ENCODE measurements around the gene PLCH1. TPM values are rescaled to one million over a fixed set of nuclear protein-coding genes. Genes with fewer than 3 reads are reported as not detected.
"Not testable (repeated sequence)": the region's sequence is repeated elsewhere in the genome, so short reads cannot be mapped to it uniquely, and the experiment has no call there.

PLCH1 gene
- total RNA-seq, 2 experiments from 2014 or later, result 0.06 TPM; not detected in 1

GRCh38 chr3:155404486-155404885 lies 340.4 kb downstream of the PLCH1 start:
- DNase-seq (ENCODE audit: low spot score), result no peak
- H2AFZ ChIP-seq (ENCODE audit: low read length), result no peak overlapping the region
- intact Hi-C loops (cut with micrococcal nuclease; ENCODE audit: unreplicated experiment), result no loop called here
- H3K4me1 ChIP-seq (ENCODE audit: insufficient read depth, low read length, poor library complexity, severe bottlenecking), result no peaks in the 10 kb centered on the region
- H3K36me3 ChIP-seq (ENCODE audit: insufficient read depth, low read length), result no peaks in the 10 kb centered on the region
- no peak for TF ChIP-seq EZH2phosphoT487 (IDR thresholded peaks at IDR 0.05; ENCODE audit: borderline replicate concordance, low read depth, low read length)
- no peak for TF ChIP-seq CTCF (conservative IDR thresholded peaks at IDR 0.05; ENCODE audit: low read length)
- no peak overlapping the region for H3K27ac ChIP-seq (ENCODE audit: low read depth, low read length, poor library complexity, severe bottlenecking)
- BruUV-seq (replicated peaks), result no TSS peak
- H3K4me2 ChIP-seq (ENCODE audit: low read length), result no peak overlapping the region
- H3K79me2 ChIP-seq (ENCODE audit: insufficient read depth, low read depth, low read length), result no peaks in the 10 kb centered on the region
- H3K9me3 ChIP-seq (ENCODE audit: low read length), result no peaks in the 10 kb centered on the region
- no peak overlapping the region for H3K4me3 ChIP-seq (ENCODE audit: low read depth, low read length, poor library complexity, severe bottlenecking)
- CTCF ChIA-PET (ENCODE audit: unreplicated experiment), result no interaction called here
- POLR2A ChIA-PET, result interaction anchor here (0.6 kb wide), 1 partner anchor 63 kb away, joined by 4 read pairs; no protein-coding TSS in a partner anchor
- no peaks in the 10 kb centered on the region for H3K9me2 ChIP-seq (ENCODE audit: insufficient read depth, low read length)
- no peaks in the 10 kb centered on the region for H4K20me1 ChIP-seq (ENCODE audit: insufficient read depth, low read length)

GRCh38 chr3:155402656-155403055 lies 342.2 kb downstream of the PLCH1 start:
- Histone ChIP-seq H2AFZ (ENCODE audit: low read length) (no peak overlapping the region), H3K36me3 (ENCODE audit: insufficient read depth, low read length) (no peaks in the 10 kb centered on the region), H4K20me1 (ENCODE audit: insufficient read depth, low read length) (no peaks in the 10 kb centered on the region), H3K9me3 (ENCODE audit: low read length) (no peaks in the 10 kb centered on the region), H3K4me2 (ENCODE audit: low read length) (no peak overlapping the region), H3K27ac (ENCODE audit: low read depth, low read length, poor library complexity, severe bottlenecking) (no peak overlapping the region), H3K4me1 (ENCODE audit: insufficient read depth, low read length, poor library complexity, severe bottlenecking) (no peaks in the 10 kb centered on the region), H3K9me2 (ENCODE audit: insufficient read depth, low read length) (no peaks in the 10 kb centered on the region), H3K4me3 (ENCODE audit: low read depth, low read length, poor library complexity, severe bottlenecking) (no peak overlapping the region), H3K79me2 (ENCODE audit: insufficient read depth, low read depth, low read length) (no peaks in the 10 kb centered on the region)
- intact Hi-C loops (cut with micrococcal nuclease; ENCODE audit: unreplicated experiment), result no loop called here
- DNase-seq (ENCODE audit: low spot score), result no peak
- ChIA-PET CTCF (ENCODE audit: unreplicated experiment) (no interaction called here), POLR2A (no interaction called here)
- TF ChIP-seq EZH2phosphoT487 (IDR thresholded peaks at IDR 0.05; ENCODE audit: borderline replicate concordance, low read depth, low read length) (no peak), CTCF (conservative IDR thresholded peaks at IDR 0.05; ENCODE audit: low read length) (no peak)
- no TSS peak for BruUV-seq (replicated peaks)

GRCh38 chr3:155398046-155398445 lies 346.8 kb downstream of the PLCH1 start:
- no peaks in the 10 kb centered on the region for H3K36me3 ChIP-seq (ENCODE audit: insufficient read depth, low read length)
- H2AFZ ChIP-seq (ENCODE audit: low read length), result no peak overlapping the region
- H3K9me2 ChIP-seq (ENCODE audit: insufficient read depth, low read length), result no peaks in the 10 kb centered on the region
- H3K4me3 ChIP-seq (ENCODE audit: low read depth, low read length, poor library complexity, severe bottlenecking), result no peak overlapping the region
- no peaks in the 10 kb centered on the region for H3K4me1 ChIP-seq (ENCODE audit: insufficient read depth, low read length, poor library complexity, severe bottlenecking)
- BruUV-seq (replicated peaks), result no TSS peak
- H3K9me3 ChIP-seq (ENCODE audit: low read length), result no peaks in the 10 kb centered on the region
- H3K4me2 ChIP-seq (ENCODE audit: low read length), result no peak overlapping the region
- H4K20me1 ChIP-seq (ENCODE audit: insufficient read depth, low read length), result no peaks in the 10 kb centered on the region
- TF ChIP-seq EZH2phosphoT487 (IDR thresholded peaks at IDR 0.05; ENCODE audit: borderline replicate concordance, low read depth, low read length) (no peak), CTCF (conservative IDR thresholded peaks at IDR 0.05; ENCODE audit: low read length) (no peak)
- POLR2A ChIA-PET, result interaction anchor here (0.6 kb wide), 1 partner anchor 162 kb away, joined by 3 read pairs; no protein-coding TSS in a partner anchor
- intact Hi-C loops (cut with micrococcal nuclease; ENCODE audit: unreplicated experiment), result no loop called here
- no peak overlapping the region for H3K27ac ChIP-seq (ENCODE audit: low read depth, low read length, poor library complexity, severe bottlenecking)
- H3K79me2 ChIP-seq (ENCODE audit: insufficient read depth, low read depth, low read length), result no peaks in the 10 kb centered on the region
- CTCF ChIA-PET (ENCODE audit: unreplicated experiment), result no interaction called here
- no peak for DNase-seq (ENCODE audit: low spot score)

GRCh38 chr3:155394896-155395295 lies 350.0 kb downstream of the PLCH1 start:
- CTCF ChIA-PET (ENCODE audit: unreplicated experiment); DNase-seq (ENCODE audit: low spot score); H3K4me2 ChIP-seq (ENCODE audit: low read length); H3K9me2 ChIP-seq (ENCODE audit: insufficient read depth, low read length); H3K36me3 ChIP-seq (ENCODE audit: insufficient read depth, low read length); H3K9me3 ChIP-seq (ENCODE audit: low read length); H4K20me1 ChIP-seq (ENCODE audit: insufficient read depth, low read length); H3K79me2 ChIP-seq (ENCODE audit: insufficient read depth, low read depth, low read length); H3K4me3 ChIP-seq (ENCODE audit: low read depth, low read length, poor library complexity, severe bottlenecking); H3K4me1 ChIP-seq (ENCODE audit: insufficient read depth, low read length, poor library complexity, severe bottlenecking); BruUV-seq (replicated peaks); POLR2A ChIA-PET; intact Hi-C loops (cut with micrococcal nuclease; ENCODE audit: unreplicated experiment); H2AFZ ChIP-seq (ENCODE audit: low read length); H3K27ac ChIP-seq (ENCODE audit: low read depth, low read length, poor library complexity, severe bottlenecking): not testable (repeated sequence)

Data from OCI-LY7 (cell line).